ENCODE measurements around the gene TACC3.

The TACC3 gene

DNA sequence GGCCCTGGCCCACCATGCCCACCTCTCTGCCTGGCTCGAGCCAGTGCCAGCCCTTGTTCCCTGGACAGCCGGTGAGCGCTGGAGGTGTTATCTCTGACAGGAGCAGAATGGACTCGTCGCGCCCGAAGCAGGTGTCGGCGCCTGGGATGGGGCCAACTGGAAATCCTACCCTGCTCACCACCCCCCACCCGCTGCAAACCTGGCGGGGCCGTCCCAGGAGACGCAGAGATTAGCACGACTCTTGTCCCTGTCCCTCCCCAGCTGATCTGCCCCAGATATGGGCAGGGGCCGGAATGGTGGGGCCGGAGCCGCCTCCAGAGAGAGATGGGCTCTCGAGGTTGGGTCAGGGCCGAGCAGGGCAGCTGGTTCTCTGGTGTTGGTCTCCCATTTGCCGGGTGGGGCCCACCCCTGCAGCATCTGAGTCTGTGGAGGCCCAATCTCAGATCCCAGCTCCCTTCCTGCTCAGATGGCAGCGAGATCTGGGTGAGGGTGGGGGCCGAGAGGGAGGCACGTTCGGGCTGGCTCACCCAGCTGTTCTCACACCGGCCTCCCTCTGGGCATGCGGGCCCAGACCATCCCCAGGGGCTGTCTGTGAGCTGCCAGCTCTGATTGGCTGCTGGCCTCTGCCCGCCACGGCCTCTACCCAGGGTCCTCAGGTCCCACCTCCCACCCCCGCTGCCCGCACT is 51.7 kb downstream of the TACC3 start:
- CTCF ChIA-PET: interaction anchor here (0.6 kb wide), 1 partner anchor 137 kb away, joined by 7 read pairs; no protein-coding TSS in a partner anchor
- POLR2A ChIA-PET: no interaction called here
- no peak for TF ChIP-seq ELF4 (IDR thresholded peaks at IDR 0.05)
- TF ChIP-seq TARDBP (IDR thresholded peaks at IDR 0.05): no peak
- no peak for TF ChIP-seq SP1 (IDR thresholded peaks at IDR 0.05)
- TF ChIP-seq BHLHE40 (IDR thresholded peaks at IDR 0.05; ENCODE audit: borderline replicate concordance): no peak
- TF ChIP-seq FOXA1 (IDR thresholded peaks at IDR 0.05): no peak
- TF ChIP-seq NFRKB (IDR thresholded peaks at IDR 0.05): no peak
- TF ChIP-seq CTBP1 (IDR thresholded peaks at IDR 0.05; ENCODE audit: borderline replicate concordance): no peak
- TF ChIP-seq FOXK2 (IDR thresholded peaks at IDR 0.05): no peak
- TF ChIP-seq SUZ12 (IDR thresholded peaks at IDR 0.05): no peak
- no peak for TF ChIP-seq PKNOX1 (IDR thresholded peaks at IDR 0.05)
- TF ChIP-seq LEF1 (IDR thresholded peaks at IDR 0.05; ENCODE audit: borderline replicate concordance): no peak
- TF ChIP-seq HDGF (IDR thresholded peaks at IDR 0.05; ENCODE audit: borderline replicate concordance): no peak
- TF ChIP-seq ZNF384 (IDR thresholded peaks at IDR 0.05): no peak
- no peak for DNase-seq (ENCODE audit: extremely low spot score)

DNA sequence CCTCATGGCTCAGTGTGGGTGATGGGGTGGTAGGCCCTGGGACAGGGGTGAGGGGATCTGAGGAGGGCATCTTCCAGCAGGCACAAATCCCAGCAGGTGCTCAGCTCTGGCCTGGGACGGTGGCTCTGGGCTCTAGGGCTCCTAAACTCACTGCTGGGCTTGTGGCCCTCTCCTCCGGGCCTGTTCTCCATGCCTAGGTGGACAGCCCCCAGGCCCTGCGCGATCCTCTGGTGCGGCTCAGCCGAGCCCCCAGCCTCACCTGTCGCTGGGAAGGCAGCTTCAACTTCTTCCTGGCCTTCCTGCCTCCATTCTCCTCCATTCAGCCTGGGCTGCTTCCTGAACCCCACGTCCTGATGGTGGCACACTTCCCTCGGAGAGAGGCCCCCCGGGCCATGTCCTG is 52.4 kb downstream of the TACC3 start:
- ChIA-PET CTCF (interaction anchor here (0.6 kb wide), 1 partner anchor 136 kb away, joined by 7 read pairs; no protein-coding TSS in a partner anchor), POLR2A (no interaction called here)
- TF ChIP-seq ELF4 (IDR thresholded peaks at IDR 0.05) (no peak), FOXM1 (IDR thresholded peaks at IDR 0.05; ENCODE audit: borderline replicate concordance) (no peak), TARDBP (IDR thresholded peaks at IDR 0.05) (no peak), SP1 (IDR thresholded peaks at IDR 0.05) (no peak), SUZ12 (IDR thresholded peaks at IDR 0.05) (no peak), L3MBTL2 (conservative IDR thresholded peaks at IDR 0.05) (no peak)
- DNase-seq (ENCODE audit: extremely low spot score): no peak

- no peak for DNase-seq (ENCODE audit: extremely low spot score)
- no peak for TF ChIP-seq HDGF (IDR thresholded peaks at IDR 0.05; ENCODE audit: borderline replicate concordance)
- no peak for TF ChIP-seq L3MBTL2 (conservative IDR thresholded peaks at IDR 0.05)
- TF ChIP-seq LEF1 (IDR thresholded peaks at IDR 0.05; ENCODE audit: borderline replicate concordance): no peak
- TF ChIP-seq BHLHE40 (IDR thresholded peaks at IDR 0.05; ENCODE audit: borderline replicate concordance): no peak
- no peak for TF ChIP-seq NFRKB (IDR thresholded peaks at IDR 0.05)
- TF ChIP-seq ARNT (IDR thresholded peaks at IDR 0.05): no peak
- TF ChIP-seq FOXK2 (IDR thresholded peaks at IDR 0.05): no peak
- TF ChIP-seq PKNOX1 (IDR thresholded peaks at IDR 0.05): no peak
- TF ChIP-seq ELF4 (IDR thresholded peaks at IDR 0.05): no peak
- no peak for TF ChIP-seq SP1 (IDR thresholded peaks at IDR 0.05)
- no peak for TF ChIP-seq ZNF384 (IDR thresholded peaks at IDR 0.05)
- TF ChIP-seq FOXM1 (IDR thresholded peaks at IDR 0.05; ENCODE audit: borderline replicate concordance): no peak
- no peak for TF ChIP-seq FOXA1 (IDR thresholded peaks at IDR 0.05)
- no peak for TF ChIP-seq SUZ12 (IDR thresholded peaks at IDR 0.05)
- TF ChIP-seq CTBP1 (IDR thresholded peaks at IDR 0.05; ENCODE audit: borderline replicate concordance): no peak
- no peak for TF ChIP-seq TARDBP (IDR thresholded peaks at IDR 0.05)
- ChIA-PET CTCF (no interaction called here), POLR2A (interaction anchor here (0.8 to 1.0 kb wide), 2 partner anchors 13 to 19 kb away, joined by 3 to 4 read pairs; no protein-coding TSS in a partner anchor)
Observed at GRCh38 chr4:1775731-1776500, 54.6 kb downstream of the TACC3 start.

DNA sequence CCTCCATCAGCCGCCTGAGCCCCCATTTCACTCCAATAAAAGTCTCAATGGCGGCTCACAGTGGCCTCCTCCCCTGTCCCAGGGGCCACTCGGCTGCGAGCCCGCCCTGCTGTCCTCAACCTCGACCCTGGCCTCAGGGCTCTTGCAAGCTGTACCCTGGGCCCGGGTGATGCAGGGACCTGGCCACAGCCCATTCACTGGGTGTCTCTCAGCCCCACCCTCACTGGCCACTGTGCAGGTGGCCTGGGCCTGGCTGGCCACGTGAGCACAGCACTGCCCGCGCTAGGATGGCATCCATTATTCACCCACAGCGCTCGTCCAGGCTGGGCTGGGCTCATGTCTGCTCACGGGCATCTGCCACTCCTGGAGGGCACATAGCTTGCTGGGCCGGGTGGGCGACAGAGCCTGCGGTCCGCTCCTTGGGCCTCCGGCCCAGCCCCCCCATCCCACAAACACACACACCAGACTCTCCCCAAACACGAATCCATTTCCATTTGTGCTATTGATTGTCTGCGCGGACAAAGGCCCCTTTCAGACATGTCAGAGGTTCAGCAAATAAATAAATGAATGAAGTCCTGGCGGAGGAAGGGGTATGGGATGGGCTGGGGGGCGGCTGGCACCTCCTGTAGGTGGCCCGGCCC is 55.3 kb downstream of the TACC3 start:
- TF ChIP-seq NFRKB (IDR thresholded peaks at IDR 0.05) (no peak), SP1 (IDR thresholded peaks at IDR 0.05) (no peak), PKNOX1 (IDR thresholded peaks at IDR 0.05) (no peak)
- DNase-seq (ENCODE audit: extremely low spot score): no peak
- CTCF ChIA-PET: no interaction called here
- POLR2A ChIA-PET: interaction anchor here (1.2 to 1.3 kb wide), 2 partner anchors 10 to 13 kb away, joined by 3 to 6 read pairs; no protein-coding TSS in a partner anchor

GRCh38 chr4:1777822-1778641 is 56.7 kb downstream of the TACC3 start:
- no peak for DNase-seq (ENCODE audit: extremely low spot score)
- TF ChIP-seq NFRKB (IDR thresholded peaks at IDR 0.05): no peak
- no peak for TF ChIP-seq FOXM1 (IDR thresholded peaks at IDR 0.05; ENCODE audit: borderline replicate concordance)
- no peak for TF ChIP-seq ARNT (IDR thresholded peaks at IDR 0.05)
- no peak for TF ChIP-seq FOXA1 (IDR thresholded peaks at IDR 0.05)
- TF ChIP-seq SP1 (IDR thresholded peaks at IDR 0.05): no peak
- TF ChIP-seq CTBP1 (IDR thresholded peaks at IDR 0.05; ENCODE audit: borderline replicate concordance): no peak
- no peak for TF ChIP-seq PKNOX1 (IDR thresholded peaks at IDR 0.05)
- no peak for TF ChIP-seq L3MBTL2 (conservative IDR thresholded peaks at IDR 0.05)
- ChIA-PET CTCF (interaction anchor here (0.6 to 1.3 kb wide), 3 partner anchors 10 to 49 kb away, joined by 3 to 7 read pairs (median 3); no protein-coding TSS in a partner anchor), POLR2A (interaction anchor here (1.0 to 1.3 kb wide), 3 partner anchors 8 to 57 kb away, joined by 3 to 6 read pairs (median 3); partner anchors contain the start of genes TACC3 and TMEM129)

Data from HEK293T (cell line).